ENCODE data around the gene CLEC16A. TPM values are rescaled to one million over a fixed set of nuclear protein-coding genes. Genes with fewer than 3 reads are reported as not detected.

CLEC16A gene
- total RNA-seq, 4 donors from 2014 or later = 38.2 to 153 (median 92.7) TPM

GRCh38 chr16:11165349-11165748 lies 221.0 kb downstream of the CLEC16A start:
- Histone ChIP-seq H3K4me3 (no peak overlapping the region), H3K4me1 (peaks cover 0 to 28% (median 9%) of the 10 kb centered on the region in 4 donors), H3K27ac (no peak overlapping the region), H3K36me3 (no peaks in the 10 kb centered on the region), H3K27me3 (no peaks in the 10 kb centered on the region), H3K9me3 (no peaks in the 10 kb centered on the region)
- intact Hi-C loops (cut with DNase I; ENCODE audit: low total_unique reads) (no loop called here), in situ Hi-C loops (cut with MboI; ENCODE audit: low pct_ligation_motif_present in 1 of 4, low pct_unique_long_range_greater_than_20kb in 1 of 4, low sequenced_read_pairs in 3 of 4) (no loop called here)
- no peak for DNase-seq
- 82% methylated on average over 4 of the region's 4 CpGs; no CpG with 5 or more reads in 1 of the 2 donors for WGBS, 2 donors (ENCODE audit: low coverage in 1 of 2)
- TF ChIP-seq EP300 (IDR thresholded peaks at IDR 0.05; ENCODE audit: low read depth) (no peak), POLR2A (IDR thresholded peaks at IDR 0.05) (no peak), CTCF (IDR thresholded peaks at IDR 0.05) (no peak), POLR2AphosphoS5 (IDR thresholded peaks at IDR 0.05) (no peak)

GRCh38 chr16:11165894-11166665 lies 221.7 kb downstream of the CLEC16A start:
- no peak overlapping the region for H3K27ac ChIP-seq
- no peak for DNase-seq
- in situ Hi-C loops (cut with MboI; ENCODE audit: low pct_ligation_motif_present in 1 of 4, low pct_unique_long_range_greater_than_20kb in 1 of 4, low sequenced_read_pairs in 3 of 4) = no loop called here
- no peaks in the 10 kb centered on the region for H3K36me3 ChIP-seq
- TF ChIP-seq CTCF (IDR thresholded peaks at IDR 0.05) = no peak
- TF ChIP-seq EP300 (IDR thresholded peaks at IDR 0.05; ENCODE audit: low read depth) = no peak
- no peak for TF ChIP-seq POLR2A (IDR thresholded peaks at IDR 0.05)
- TF ChIP-seq POLR2AphosphoS5 (IDR thresholded peaks at IDR 0.05) = no peak
- 95% methylated on average over 19 of the region's 22 CpGs; no CpG with 5 or more reads in 1 of the 2 donors for WGBS, 2 donors (ENCODE audit: low coverage in 1 of 2)
- H3K27me3 ChIP-seq = no peaks in the 10 kb centered on the region
- no peaks in the 10 kb centered on the region for H3K9me3 ChIP-seq
- intact Hi-C loops (cut with DNase I; ENCODE audit: low total_unique reads) = no loop called here
- H3K4me3 ChIP-seq = no peak overlapping the region
- H3K4me1 ChIP-seq = peaks cover 0 to 28% (median 9%) of the 10 kb centered on the region in 4 donors

- Histone ChIP-seq H3K27ac (no peak overlapping the region), H3K4me1 (peaks cover 0 to 13% (median 2%) of the 10 kb centered on the region in 4 donors), H3K36me3 (no peaks in the 10 kb centered on the region), H3K4me3 (no peak overlapping the region), H3K9me3 (no peaks in the 10 kb centered on the region), H3K27me3 (no peaks in the 10 kb centered on the region)
- in situ Hi-C loops (cut with MboI; ENCODE audit: low pct_ligation_motif_present in 1 of 4, low pct_unique_long_range_greater_than_20kb in 1 of 4, low sequenced_read_pairs in 3 of 4) (no loop called here), intact Hi-C loops (cut with DNase I; ENCODE audit: low total_unique reads) (no loop called here)
- TF ChIP-seq POLR2AphosphoS5 (IDR thresholded peaks at IDR 0.05) = no peak
- TF ChIP-seq EP300 (IDR thresholded peaks at IDR 0.05; ENCODE audit: low read depth) = no peak
- TF ChIP-seq CTCF (IDR thresholded peaks at IDR 0.05) = no peak
- 90 to 100% methylated on average over 2 to 6 of the region's 6 CpGs for WGBS, 2 donors (ENCODE audit: low coverage in 1 of 2)
- no peak for DNase-seq
Measured at GRCh38 chr16:11167581-11167980, 223.2 kb downstream of the CLEC16A start.

GRCh38 chr16:11168386-11169051 lies 224.2 kb downstream of the CLEC16A start:
- H3K4me3 ChIP-seq = no peak overlapping the region
- H3K9me3 ChIP-seq = no peaks in the 10 kb centered on the region
- H3K27me3 ChIP-seq = no peaks in the 10 kb centered on the region
- in situ Hi-C loops (cut with MboI; ENCODE audit: low pct_ligation_motif_present in 1 of 4, low pct_unique_long_range_greater_than_20kb in 1 of 4, low sequenced_read_pairs in 3 of 4) = no loop called here
- TF ChIP-seq POLR2A (IDR thresholded peaks at IDR 0.05) (no peak), CTCF (IDR thresholded peaks at IDR 0.05) (no peak), POLR2AphosphoS5 (IDR thresholded peaks at IDR 0.05) (no peak), EP300 (IDR thresholded peaks at IDR 0.05; ENCODE audit: low read depth) (no peak)
- 82% methylated on average over 8 of the region's 9 CpGs; no CpG with 5 or more reads in 1 of the 2 donors for WGBS, 2 donors (ENCODE audit: low coverage in 1 of 2)
- peaks cover 0 to 7% (median 1%) of the 10 kb centered on the region in 4 donors for H3K4me1 ChIP-seq
- intact Hi-C loops (cut with DNase I; ENCODE audit: low total_unique reads) = no loop called here
- H3K36me3 ChIP-seq = no peaks in the 10 kb centered on the region
- no peak for DNase-seq
- H3K27ac ChIP-seq = no peak overlapping the region

Measured in transverse colon (tissue), 4 donors.